MM.1S (cell line): ENCODE data around the gene IQSEC1.

Source experiments
- CTCF ChIP-seq: fragments of 300-600 bp; sonication (generic); IDR thresholded peaks from 2 replicates; pipeline ENCODE4 v1.5.1; 2016; ENCODE audit warnings: antibody characterized with exemption, low read length, mixed read lengths
- EZH2 ChIP-seq: fragments of 300-600 bp; sonication (generic); optimal IDR thresholded peaks from 2 replicates; pipeline ENCODE3; 2017; ENCODE audit warnings: low read depth, mild to moderate bottlenecking, antibody characterized with exemption, low read length, mixed read lengths
- EZH2phosphoT487 ChIP-seq: fragments of 300-600 bp; sonication (generic); IDR thresholded peaks from 2 replicates; pipeline ENCODE4 v1.6.1; 2018; ENCODE audit warnings: antibody characterized with exemption, low read length

GRCh38 chr3:13087320-13087990 lies 14.2 kb upstream of the IQSEC1 start:
- no peak for TF ChIP-seq CTCF
- no peak for TF ChIP-seq EZH2phosphoT487
- no peak for TF ChIP-seq EZH2
